Measurements from ENCODE around the gene FGD5.

Gene FGD5

DNA sequence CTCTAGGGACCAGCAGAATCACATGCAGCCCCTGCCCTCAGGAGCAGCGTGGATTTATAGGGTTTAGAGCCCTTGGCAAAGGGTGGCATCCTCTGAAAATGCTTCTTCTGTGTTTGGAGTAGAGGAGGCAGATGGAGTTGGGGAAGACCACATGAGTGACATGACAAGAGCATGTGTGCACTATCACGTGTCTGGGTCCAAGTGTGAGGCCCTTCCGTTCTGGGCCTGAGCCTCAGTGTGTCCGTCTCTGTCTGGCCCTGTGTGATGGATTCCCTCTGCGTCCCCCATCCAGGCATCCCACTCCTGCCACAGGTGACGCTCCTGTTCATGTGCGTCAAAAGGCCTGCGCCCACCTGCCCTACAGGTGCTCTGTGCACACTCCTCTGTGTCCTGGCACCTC lies 30.1 kb downstream of the FGD5 start:
- H3K4me3 ChIP-seq (ENCODE audit: low read length) = no peak overlapping the region
- no peaks in the 10 kb centered on the region for H3K27me3 ChIP-seq (ENCODE audit: control insufficient read depth, insufficient read depth, low read length)
- no peaks in the 10 kb centered on the region for H3K36me3 ChIP-seq (ENCODE audit: control insufficient read depth, low read depth, low read length)
- H3K9ac ChIP-seq (ENCODE audit: low read length) = no peak overlapping the region
- no peaks in the 10 kb centered on the region for H3K9me3 ChIP-seq (ENCODE audit: control insufficient read depth, low read depth, low read length)
- H3K4me1 ChIP-seq (ENCODE audit: control insufficient read depth, low read depth, low read length) = peaks cover 41% of the 10 kb centered on the region
- H3K27ac ChIP-seq (ENCODE audit: low read length) = no peak overlapping the region

DNA sequence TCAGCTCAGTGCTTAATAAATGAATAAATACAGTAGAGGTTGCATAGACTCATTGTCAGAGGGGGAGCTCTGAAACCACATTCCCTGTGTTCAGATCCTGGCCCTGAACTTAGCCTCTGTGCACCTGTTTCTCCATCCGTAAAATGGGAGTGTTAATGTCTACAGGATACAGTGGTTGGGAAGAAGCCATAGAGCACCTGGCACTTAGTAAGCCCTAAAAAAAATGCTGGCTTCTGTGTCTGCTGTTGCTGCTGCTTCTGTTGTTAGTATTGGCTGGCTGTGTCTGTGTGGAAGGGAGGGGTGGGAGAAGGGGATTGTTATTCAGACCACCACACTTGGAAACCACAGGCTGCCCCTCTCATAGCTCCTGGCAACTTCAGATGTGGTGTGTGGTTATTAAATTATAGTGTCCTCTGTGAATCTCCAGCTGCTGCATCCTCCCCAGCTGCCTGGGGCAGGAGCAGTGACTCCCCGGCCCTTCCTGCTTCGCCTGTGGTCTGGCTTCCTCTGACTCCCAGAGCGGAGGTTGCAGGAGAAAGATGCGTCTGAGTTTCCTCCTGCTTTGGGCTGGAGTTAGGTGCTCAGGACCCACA lies 31.0 kb downstream of the FGD5 start:
- no peaks in the 10 kb centered on the region for H3K27me3 ChIP-seq (ENCODE audit: control insufficient read depth, insufficient read depth, low read length)

DNA sequence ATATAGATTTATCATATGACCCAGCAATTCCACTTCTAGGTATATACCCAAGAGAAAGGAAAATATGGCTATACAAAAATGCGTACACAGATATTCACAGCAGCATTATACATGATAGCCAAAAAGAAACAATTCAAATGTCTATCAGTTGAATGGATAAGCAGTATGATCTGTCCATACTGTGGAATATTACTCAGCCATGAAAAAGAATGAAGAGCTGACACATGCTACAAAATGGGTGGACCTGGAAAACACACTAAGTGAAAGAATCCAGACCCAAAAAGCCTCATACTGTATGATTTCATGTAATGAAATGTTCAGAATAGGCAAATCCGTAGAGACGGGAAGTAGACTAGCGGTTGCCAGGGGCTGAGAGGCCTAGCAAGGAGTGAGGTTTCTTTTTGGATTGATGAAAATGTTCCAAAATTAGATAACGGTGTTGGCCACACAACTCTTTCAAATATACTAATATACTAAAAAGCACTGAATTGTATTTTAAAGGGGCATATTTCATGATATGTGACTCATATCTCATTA lies 33.4 kb downstream of the FGD5 start:
- Histone ChIP-seq H3K4me3 (ENCODE audit: low read length) (no peak overlapping the region), H3K9ac (ENCODE audit: low read length) (no peak overlapping the region), H3K36me3 (ENCODE audit: control insufficient read depth, low read depth, low read length) (no peaks in the 10 kb centered on the region), H3K27me3 (ENCODE audit: control insufficient read depth, insufficient read depth, low read length) (no peaks in the 10 kb centered on the region), H3K27ac (ENCODE audit: low read length) (no peak overlapping the region), H3K4me1 (ENCODE audit: control insufficient read depth, low read depth, low read length) (peaks cover 21% of the 10 kb centered on the region), H3K9me3 (ENCODE audit: control insufficient read depth, low read depth, low read length) (no peaks in the 10 kb centered on the region)

More for the DNA sequence above, 31.0 kb downstream of the FGD5 start:
- peaks cover 41% of the 10 kb centered on the region for H3K4me1 ChIP-seq (ENCODE audit: control insufficient read depth, low read depth, low read length)
- no peak overlapping the region for H3K9ac ChIP-seq (ENCODE audit: low read length)
- H3K27ac ChIP-seq (ENCODE audit: low read length) = no peak overlapping the region
- no peaks in the 10 kb centered on the region for H3K9me3 ChIP-seq (ENCODE audit: control insufficient read depth, low read depth, low read length)
- H3K4me3 ChIP-seq (ENCODE audit: low read length) = no peak overlapping the region
- no peaks in the 10 kb centered on the region for H3K36me3 ChIP-seq (ENCODE audit: control insufficient read depth, low read depth, low read length)

GRCh38 chr3:14852717-14853116 lies 34.0 kb downstream of the FGD5 start:
- Histone ChIP-seq H3K27ac (ENCODE audit: low read length) (no peak overlapping the region), H3K36me3 (ENCODE audit: control insufficient read depth, low read depth, low read length) (no peaks in the 10 kb centered on the region), H3K4me3 (ENCODE audit: low read length) (no peak overlapping the region), H3K9me3 (ENCODE audit: control insufficient read depth, low read depth, low read length) (no peaks in the 10 kb centered on the region), H3K9ac (ENCODE audit: low read length) (no peak overlapping the region), H3K4me1 (ENCODE audit: control insufficient read depth, low read depth, low read length) (peaks cover 15% of the 10 kb centered on the region), H3K27me3 (ENCODE audit: control insufficient read depth, insufficient read depth, low read length) (no peaks in the 10 kb centered on the region)

DNA sequence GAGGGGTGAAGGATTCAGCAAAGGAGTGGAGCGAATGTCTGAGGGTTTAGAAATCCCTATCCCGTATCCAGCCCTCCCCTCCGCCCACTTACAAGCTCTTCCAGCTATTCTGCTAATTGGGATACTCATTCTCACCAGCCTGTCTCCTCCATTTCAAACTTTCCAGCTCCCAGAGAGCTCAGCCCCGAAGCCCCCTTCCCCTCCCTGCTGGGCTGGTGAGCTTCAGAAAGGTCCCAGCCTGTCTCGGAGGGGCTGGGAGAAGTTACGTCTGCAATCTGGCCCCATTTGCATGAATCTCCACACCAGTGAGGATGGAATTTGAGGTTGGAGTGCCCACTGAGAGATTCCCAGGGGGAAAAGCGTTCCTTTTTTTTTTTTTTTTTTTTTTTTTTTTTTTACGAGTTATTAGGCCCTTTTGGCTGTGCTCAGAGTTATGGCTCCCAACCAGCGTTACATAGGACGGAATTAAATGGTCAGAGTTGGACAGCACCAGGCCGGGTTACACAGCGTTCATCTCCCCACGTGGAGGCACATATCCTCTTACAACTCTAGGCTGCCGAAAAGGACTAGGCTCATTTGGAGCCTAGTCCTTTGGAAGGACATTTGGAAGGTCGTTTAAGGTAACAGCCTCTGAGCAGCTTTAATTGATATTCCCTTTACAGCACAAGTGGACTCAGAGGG lies 34.6 kb downstream of the FGD5 start:
- no peak overlapping the region for H3K27ac ChIP-seq (ENCODE audit: low read length)
- H3K4me3 ChIP-seq (ENCODE audit: low read length) = no peak overlapping the region
- no peak overlapping the region for H3K9ac ChIP-seq (ENCODE audit: low read length)
- H3K36me3 ChIP-seq (ENCODE audit: control insufficient read depth, low read depth, low read length) = no peaks in the 10 kb centered on the region
- peaks cover 8% of the 10 kb centered on the region for H3K4me1 ChIP-seq (ENCODE audit: control insufficient read depth, low read depth, low read length)
- H3K9me3 ChIP-seq (ENCODE audit: control insufficient read depth, low read depth, low read length) = no peaks in the 10 kb centered on the region
- H3K27me3 ChIP-seq (ENCODE audit: control insufficient read depth, insufficient read depth, low read length) = no peaks in the 10 kb centered on the region

DNA sequence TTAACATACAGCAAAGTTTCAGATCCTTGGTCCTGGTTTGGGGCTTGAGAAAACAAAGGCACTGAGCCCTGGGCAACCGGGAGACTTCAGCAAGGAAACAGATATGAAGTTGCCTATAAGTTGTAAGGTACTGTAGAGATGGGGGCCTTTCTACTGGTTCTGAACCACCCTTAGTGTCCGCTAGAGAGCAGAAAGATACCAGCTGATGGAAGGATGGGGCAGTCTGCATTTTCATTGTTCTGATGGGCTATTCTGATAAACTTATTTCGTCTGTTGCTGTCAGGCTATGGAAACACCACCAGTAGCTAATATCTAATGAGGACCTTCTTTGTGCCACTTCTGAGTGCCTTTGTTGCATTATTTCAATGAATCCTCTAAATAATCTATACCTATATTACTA lies 38.7 kb downstream of the FGD5 start:
- Histone ChIP-seq H3K9ac (ENCODE audit: low read length) (no peak overlapping the region), H3K4me1 (ENCODE audit: control insufficient read depth, low read depth, low read length) (no peaks in the 10 kb centered on the region), H3K4me3 (ENCODE audit: low read length) (no peak overlapping the region), H3K36me3 (ENCODE audit: control insufficient read depth, low read depth, low read length) (no peaks in the 10 kb centered on the region), H3K27ac (ENCODE audit: low read length) (no peak overlapping the region), H3K9me3 (ENCODE audit: control insufficient read depth, low read depth, low read length) (no peaks in the 10 kb centered on the region), H3K27me3 (ENCODE audit: control insufficient read depth, insufficient read depth, low read length) (no peaks in the 10 kb centered on the region)

DNA sequence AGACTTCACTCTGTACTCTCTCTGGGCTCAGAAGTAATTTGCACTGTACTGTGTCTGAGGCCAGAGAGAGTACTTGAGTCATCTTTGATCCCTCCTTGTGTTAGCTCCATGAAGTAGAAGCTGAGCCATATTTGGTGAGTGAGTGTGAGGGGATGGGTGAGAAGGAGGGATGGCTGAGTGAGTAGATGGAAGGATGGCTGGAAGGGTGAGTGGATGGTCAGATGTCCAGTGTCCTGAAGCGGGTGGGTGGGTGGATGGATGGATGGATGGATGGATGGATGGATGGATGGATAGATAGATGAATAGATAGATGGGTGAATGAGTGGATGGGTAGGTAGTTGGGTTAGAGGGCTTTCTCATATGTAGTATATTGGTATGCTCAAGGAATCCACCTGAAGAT lies 39.3 kb downstream of the FGD5 start:
- no peaks in the 10 kb centered on the region for H3K36me3 ChIP-seq (ENCODE audit: control insufficient read depth, low read depth, low read length)
- H3K9me3 ChIP-seq (ENCODE audit: control insufficient read depth, low read depth, low read length) = no peaks in the 10 kb centered on the region
- H3K4me3 ChIP-seq (ENCODE audit: low read length) = no peak overlapping the region
- no peak overlapping the region for H3K27ac ChIP-seq (ENCODE audit: low read length)
- no peaks in the 10 kb centered on the region for H3K27me3 ChIP-seq (ENCODE audit: control insufficient read depth, insufficient read depth, low read length)
- no peaks in the 10 kb centered on the region for H3K4me1 ChIP-seq (ENCODE audit: control insufficient read depth, low read depth, low read length)
- no peak overlapping the region for H3K9ac ChIP-seq (ENCODE audit: low read length)

- H3K9me3 ChIP-seq (ENCODE audit: control insufficient read depth, low read depth, low read length) = no peaks in the 10 kb centered on the region
- no peak overlapping the region for H3K27ac ChIP-seq (ENCODE audit: low read length)
- no peak overlapping the region for H3K4me3 ChIP-seq (ENCODE audit: low read length)
- H3K9ac ChIP-seq (ENCODE audit: low read length) = no peak overlapping the region
- H3K36me3 ChIP-seq (ENCODE audit: control insufficient read depth, low read depth, low read length) = no peaks in the 10 kb centered on the region
- peaks cover 13% of the 10 kb centered on the region for H3K4me1 ChIP-seq (ENCODE audit: control insufficient read depth, low read depth, low read length)
- H3K27me3 ChIP-seq (ENCODE audit: control insufficient read depth, insufficient read depth, low read length) = no peaks in the 10 kb centered on the region
These were observed 41.1 kb downstream of the FGD5 start for GRCh38 chr3:14859880-14860279.

DNA sequence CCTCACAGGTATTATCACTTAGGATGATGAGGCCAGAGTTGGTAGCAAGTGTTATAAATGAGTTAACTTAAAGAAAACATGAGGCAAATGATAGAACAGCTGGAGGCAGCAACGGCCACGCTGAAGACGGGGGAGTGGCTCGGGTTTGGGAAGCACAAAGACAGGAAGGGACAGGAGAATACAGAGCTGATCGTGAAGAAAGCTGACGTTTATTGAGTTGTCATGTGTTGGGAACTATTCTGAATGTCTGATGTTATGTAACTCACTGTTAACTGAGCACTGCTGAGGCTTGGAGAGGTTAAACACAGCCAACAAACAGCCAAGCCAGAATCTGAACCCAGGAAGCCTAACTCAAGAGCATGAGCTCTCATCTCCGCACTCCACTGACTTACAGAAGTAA lies 42.3 kb downstream of the FGD5 start:
- H3K9me3 ChIP-seq (ENCODE audit: control insufficient read depth, low read depth, low read length) = no peaks in the 10 kb centered on the region
- no peak overlapping the region for H3K4me3 ChIP-seq (ENCODE audit: low read length)
- H3K9ac ChIP-seq (ENCODE audit: low read length) = no peak overlapping the region
- H3K4me1 ChIP-seq (ENCODE audit: control insufficient read depth, low read depth, low read length) = peaks cover 13% of the 10 kb centered on the region
- no peak overlapping the region for H3K27ac ChIP-seq (ENCODE audit: low read length)
- no peaks in the 10 kb centered on the region for H3K27me3 ChIP-seq (ENCODE audit: control insufficient read depth, insufficient read depth, low read length)
- no peaks in the 10 kb centered on the region for H3K36me3 ChIP-seq (ENCODE audit: control insufficient read depth, low read depth, low read length)

- Histone ChIP-seq H3K4me1 (ENCODE audit: control insufficient read depth, low read depth, low read length) (peaks cover 13% of the 10 kb centered on the region), H3K27me3 (ENCODE audit: control insufficient read depth, insufficient read depth, low read length) (no peaks in the 10 kb centered on the region), H3K27ac (ENCODE audit: low read length) (no peak overlapping the region), H3K9me3 (ENCODE audit: control insufficient read depth, low read depth, low read length) (no peaks in the 10 kb centered on the region), H3K4me3 (ENCODE audit: low read length) (no peak overlapping the region), H3K9ac (ENCODE audit: low read length) (no peak overlapping the region), H3K36me3 (ENCODE audit: control insufficient read depth, low read depth, low read length) (no peaks in the 10 kb centered on the region)
These were observed 42.9 kb downstream of the FGD5 start for GRCh38 chr3:14861446-14862302.

GRCh38 chr3:14862303-14862660 lies 43.5 kb downstream of the FGD5 start:
- Histone ChIP-seq H3K9me3 (ENCODE audit: control insufficient read depth, low read depth, low read length) (no peaks in the 10 kb centered on the region), H3K4me1 (ENCODE audit: control insufficient read depth, low read depth, low read length) (peaks cover 13% of the 10 kb centered on the region), H3K4me3 (ENCODE audit: low read length) (no peak overlapping the region), H3K9ac (ENCODE audit: low read length) (no peak overlapping the region), H3K27me3 (ENCODE audit: control insufficient read depth, insufficient read depth, low read length) (no peaks in the 10 kb centered on the region), H3K27ac (ENCODE audit: low read length) (no peak overlapping the region), H3K36me3 (ENCODE audit: control insufficient read depth, low read depth, low read length) (no peaks in the 10 kb centered on the region)

All from iPS-18a (cell line).